HG03280 (cell line): ENCODE data around the gene C1orf52.

ENCODE experiments used
- ATAC-seq: cut with Tn5 transposase; IDR thresholded peaks from one replicate; pipeline ENCODE4 v1.9.1; 2021; ENCODE audit warnings: mild to moderate bottlenecking, moderate library complexity; ENCODE audit not compliant: unreplicated experiment

Gene C1orf52

GRCh38 chr1:85237613-85238012 lies 21.8 kb downstream of the C1orf52 start:
- ATAC-seq: no peak

DNA sequence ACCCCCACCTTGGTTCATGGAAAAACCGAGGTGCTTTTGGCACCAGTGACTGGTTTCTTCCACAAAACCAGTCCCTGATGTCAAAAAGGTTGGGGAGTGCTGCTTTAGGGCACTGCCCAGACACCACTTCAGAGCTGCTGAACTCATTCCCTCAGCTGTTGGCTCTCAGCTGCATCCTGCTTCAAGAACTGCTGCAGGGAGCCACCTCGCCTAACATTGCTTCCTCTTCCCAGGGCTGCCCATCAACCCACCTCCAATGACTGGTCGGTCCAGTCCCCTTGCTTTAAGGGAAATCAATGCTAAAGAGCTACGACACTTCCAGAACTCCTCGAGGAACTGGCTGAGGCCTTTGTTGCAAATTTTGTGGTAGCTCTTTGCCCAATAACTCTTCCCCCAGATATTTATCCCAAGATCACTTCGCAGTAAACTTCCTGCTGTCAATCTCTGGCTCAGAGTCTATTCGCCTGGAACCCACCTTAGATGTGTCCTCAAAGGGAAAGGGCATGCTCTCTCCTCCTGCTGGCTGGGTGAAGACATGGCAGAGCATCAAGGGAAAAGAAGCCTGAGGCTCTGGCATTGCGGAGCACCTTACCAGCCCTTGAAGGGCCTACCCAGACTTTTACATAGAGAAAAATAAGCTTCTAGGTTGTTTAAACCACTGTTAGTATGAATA lies 29.0 kb downstream of the C1orf52 start:
- no peak for ATAC-seq

DNA sequence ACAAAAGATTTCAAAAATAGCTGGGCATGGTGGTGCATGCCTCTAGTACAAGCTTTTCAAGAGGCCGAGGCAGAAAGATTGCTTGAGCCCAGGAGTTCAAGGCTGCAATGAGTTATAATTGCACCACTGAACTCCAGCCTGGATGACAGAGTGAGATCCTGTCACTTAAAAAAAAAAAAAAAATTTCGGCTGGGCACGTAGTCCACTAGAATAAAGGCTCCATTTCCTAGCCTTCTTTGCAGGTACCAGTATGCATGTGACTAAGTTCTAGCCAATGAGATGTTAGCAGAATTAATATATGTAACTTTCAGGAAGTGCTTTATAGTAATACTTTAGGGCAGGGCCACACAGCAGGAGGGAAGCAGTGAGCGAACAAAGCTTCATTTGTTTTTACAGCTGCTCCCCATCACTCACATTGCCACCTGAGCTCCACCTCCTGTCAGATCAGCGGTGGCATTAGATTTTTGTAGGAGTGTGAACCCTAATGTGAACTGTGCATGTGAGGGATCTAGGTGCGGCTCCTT lies 29.8 kb downstream of the C1orf52 start:
- ATAC-seq: no peak

DNA sequence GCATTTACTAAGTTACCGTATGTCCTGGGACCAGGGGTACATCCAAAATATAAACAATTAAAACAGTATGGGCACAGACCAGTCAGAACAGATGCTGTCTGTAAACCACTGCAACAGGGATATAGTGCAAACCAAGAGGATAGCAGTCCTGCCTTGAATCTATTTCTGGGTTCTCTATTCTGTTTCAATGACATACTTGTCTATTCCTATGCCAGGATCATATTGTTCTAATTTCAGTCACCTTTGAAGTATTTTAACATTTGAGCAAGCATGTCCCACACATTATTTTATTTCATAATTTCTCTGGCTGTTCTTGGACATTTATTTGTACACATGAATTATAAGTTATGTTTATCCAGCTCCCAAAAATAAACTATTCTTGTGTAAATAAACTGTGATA lies 30.5 kb downstream of the C1orf52 start:
- no peak for ATAC-seq

- no peak for ATAC-seq
Measured at GRCh38 chr1:85225624-85226380, 33.7 kb downstream of the C1orf52 start.

DNA sequence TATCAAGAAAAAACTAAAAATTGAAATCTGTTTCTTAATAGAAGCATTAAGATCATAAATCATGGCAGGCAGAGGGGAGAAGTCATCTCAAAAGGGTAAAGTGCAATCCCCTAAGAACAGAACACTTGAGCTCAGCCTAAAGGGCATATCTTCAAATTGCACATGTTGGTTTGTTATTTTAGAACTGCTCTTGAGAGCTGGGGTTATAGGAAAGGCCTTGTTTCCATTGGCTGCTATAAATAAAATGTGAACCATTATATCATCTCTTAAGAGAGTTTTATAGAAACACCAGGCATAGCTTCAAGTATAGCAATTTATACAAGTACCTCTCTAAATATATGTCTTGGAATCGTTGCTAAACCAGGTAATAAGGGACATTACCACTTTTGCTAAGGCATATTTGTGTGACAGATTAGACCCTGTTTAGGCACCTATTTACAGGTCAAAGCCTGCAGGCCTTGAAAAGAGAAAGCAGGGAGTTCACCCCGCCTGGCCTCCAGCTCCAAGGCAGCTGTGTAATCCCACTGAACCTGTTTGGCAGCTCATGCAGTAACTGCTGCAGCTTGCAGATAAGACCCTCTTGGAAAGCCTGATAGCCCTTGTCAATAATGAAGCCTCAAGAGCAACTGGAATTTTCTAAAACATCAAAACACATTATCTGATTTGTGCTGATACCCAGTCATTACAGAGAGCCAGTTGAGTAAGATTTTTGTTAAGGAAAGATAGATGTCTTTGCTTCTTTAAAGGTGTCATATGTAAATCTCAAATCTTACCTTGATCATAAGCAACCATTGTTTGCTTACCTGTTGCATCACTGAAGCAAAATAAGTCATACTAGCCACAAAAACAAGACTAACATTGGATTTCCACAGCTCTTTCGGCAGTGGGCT lies 34.5 kb downstream of the C1orf52 start:
- no peak for ATAC-seq

DNA sequence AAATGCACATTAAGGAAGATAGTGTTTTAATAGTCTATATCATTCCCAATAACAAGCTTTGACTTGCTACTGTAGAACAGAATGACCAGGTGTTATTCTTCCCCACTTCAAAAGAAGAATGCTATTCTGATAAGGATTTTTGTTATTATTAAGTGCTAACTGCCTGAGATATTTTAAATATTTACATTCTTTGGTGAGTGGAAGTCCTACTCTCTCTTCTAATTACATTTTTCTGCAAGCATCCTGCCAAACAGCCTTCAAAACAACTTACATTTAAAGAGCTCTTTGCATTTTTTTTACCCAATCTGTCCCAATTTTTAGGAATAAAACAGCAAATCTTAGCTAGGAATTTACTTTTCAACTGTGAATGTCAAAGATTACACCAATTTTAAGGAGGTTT lies 35.2 kb downstream of the C1orf52 start:
- no peak for ATAC-seq

DNA sequence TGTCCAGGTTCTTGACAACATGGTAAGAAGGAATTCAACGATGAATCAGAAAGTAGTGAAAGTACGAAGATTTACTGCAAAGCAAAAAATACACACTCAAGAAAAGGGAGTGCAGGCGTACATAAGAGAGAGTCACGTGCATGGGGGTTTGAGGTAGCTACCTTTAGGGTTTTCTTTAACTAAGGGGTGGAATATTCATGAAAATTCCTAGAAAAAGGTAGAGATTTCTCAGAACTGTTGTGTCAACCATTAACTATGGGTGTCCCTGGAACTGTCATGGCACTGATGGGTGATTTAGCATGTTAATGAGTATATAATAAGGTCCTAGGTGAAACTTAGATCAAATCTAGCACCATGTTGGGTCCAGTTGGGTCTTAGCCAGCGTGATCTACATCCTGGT lies 36.1 kb downstream of the C1orf52 start:
- ATAC-seq: no peak

GRCh38 chr1:85220756-85221201 lies 38.7 kb downstream of the C1orf52 start:
- ATAC-seq: no peak

DNA sequence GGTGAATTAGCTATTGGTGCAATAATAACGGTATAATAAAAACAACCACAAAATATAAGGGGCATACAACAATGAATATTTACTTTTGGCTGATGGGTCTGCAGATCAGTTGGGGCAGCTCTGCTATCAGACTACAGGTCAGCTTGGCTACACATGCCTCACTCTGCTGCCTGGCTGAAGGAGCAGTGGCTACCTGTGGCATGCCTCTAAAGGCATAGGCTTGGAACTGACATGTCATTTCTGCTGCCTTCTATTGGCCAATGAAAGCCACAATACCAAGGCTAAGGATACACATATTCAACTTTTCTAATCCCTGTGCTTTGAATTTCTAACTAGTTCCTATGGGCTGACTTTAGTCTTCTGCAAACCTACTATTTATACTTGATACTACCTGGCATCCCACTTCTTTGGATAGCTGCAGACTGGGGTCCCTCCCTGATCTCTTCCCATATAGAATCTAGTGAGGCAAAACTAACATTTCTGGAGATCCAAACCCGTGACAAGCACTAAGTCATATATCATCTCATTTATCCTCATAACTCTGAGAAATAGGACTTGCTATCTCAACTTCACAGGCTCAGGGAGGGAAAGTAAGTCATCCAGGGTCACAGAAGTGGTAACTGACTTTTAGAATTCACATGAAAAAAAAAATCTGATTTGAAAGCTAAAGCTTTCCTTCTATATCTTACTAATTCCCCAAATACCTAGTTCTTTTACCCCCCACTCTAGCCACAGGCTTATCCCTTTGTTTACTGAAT lies 39.4 kb downstream of the C1orf52 start:
- ATAC-seq: no peak

DNA sequence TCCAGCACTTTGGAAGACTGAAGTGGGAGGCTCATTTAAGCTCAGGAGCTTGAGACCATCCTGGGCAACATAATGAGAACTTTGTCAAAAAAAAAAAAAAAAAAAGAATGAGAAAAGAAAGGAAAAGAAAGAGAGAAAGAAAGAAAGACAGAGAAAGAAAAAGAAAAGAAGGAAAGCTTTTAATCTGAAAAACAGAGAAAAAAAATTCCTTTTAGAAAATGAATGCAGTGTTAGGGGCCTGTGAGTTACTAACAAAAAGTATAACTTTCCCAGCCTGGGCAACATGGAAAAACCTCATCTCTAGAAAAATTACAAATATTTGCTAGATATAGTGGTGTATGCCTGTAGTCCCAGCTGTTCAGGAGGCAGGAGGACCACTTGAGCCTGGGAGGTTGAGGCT lies 42.8 kb downstream of the C1orf52 start:
- no peak for ATAC-seq

- ATAC-seq: no peak
Measured at GRCh38 chr1:85214654-85215053, 44.8 kb downstream of the C1orf52 start.

DNA sequence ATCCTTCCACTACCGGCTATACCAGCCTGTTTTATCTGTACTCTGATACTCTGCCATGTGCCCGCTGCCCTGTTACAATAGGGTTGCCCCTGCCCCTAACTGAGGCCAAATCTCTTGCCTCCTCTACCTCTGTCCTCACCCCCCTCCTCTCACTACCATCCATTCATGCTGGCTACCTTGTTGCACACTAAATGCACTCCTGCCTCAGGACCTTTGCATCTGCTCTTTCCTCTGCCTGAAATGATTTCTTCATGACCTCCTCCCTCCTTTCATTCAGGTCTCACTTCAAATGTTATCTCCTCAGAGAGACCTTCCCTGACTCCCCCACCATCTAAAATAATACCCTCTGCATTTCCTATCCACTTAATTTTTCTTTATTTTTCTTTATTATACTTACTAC lies 51.0 kb downstream of the C1orf52 start:
- ATAC-seq: no peak

- no peak for ATAC-seq
Measured at GRCh38 chr1:85203573-85204171, 55.8 kb downstream of the C1orf52 start.

- ATAC-seq: no peak
Measured at GRCh38 chr1:85202864-85203255, 56.6 kb downstream of the C1orf52 start.

DNA sequence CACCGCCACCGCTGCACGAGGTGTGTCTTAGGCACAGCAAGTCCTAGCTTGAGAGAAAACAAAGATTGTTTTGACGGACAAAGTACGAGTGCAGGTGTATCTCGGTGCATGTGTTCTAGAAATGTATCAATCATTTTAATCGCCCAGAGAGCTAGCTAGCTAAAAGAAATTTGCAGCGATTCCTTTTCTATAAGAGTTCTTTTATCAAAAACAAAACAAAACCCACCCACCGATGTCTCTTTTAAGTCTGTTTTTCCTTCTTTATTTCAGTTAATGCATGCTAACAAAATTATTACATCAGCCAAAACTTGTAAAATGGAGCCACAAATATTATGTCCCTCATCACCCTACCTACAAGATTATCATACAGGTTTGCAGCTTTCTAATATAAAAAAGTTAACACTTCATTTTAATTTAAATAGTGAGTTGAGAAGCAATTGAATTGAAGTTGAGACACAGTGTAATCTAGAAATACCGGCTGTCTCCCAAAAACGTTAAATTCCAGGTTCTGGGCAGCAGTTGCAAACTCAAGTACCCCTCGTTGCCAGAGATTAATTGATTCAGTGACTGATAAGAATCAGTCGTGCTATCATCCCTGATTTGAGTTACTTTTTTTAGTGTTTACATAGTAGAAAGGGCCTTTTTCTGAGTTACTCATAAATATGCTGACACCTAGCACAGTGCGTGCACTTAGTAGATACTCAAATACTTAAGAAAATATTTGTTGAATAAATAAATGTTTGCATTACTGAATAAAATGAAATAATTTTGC lies 57.2 kb downstream of the C1orf52 start:
- peak; percentile 21 for ATAC-seq

DNA sequence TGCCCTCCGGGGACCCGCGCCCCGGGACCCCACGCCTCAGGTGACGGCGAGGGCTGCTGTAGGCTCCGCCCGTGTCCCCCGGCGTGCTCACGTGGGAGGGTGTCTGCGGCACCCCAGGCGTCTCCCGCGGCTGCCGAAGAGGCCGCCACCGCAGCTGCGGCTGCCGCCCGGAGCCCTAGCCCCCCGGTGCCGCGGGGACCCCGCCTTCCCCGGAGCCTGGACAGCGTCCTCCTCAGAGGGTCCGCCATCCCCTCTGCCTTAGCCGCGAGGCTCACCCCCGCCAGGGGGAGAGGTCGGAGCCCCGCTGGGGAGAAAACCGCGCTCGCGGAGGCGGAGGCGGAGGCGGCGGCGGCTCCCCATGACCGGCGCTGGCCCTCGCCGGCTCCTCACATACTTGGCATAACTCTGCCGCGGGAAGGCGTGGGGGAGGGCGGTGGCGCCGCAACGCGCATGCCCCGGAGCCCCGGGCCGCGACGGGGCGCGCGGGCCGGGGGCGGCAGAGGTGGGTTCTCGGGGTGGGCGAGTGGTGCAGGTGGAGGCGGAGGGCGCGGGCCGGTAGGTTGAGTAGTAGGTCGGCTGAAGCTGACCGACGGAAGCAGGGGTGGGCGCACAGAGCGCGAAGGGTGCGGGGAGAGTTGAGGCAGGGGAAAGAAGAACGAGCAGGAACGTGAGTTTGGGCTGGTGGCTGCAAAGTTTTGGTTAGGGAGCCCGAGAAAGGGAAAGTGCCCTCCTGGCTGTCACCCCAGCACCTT lies 57.9 kb downstream of the C1orf52 start:
- ATAC-seq: peak; percentile 52

GRCh38 chr1:85200463-85201339 lies 58.8 kb downstream of the C1orf52 start, which contains the start of gene SYDE2:
TSS of gene SYDE2 (minus strand) at chr1:85201016. CDS start at chr1:85200996, 20 bp downstream.
- ATAC-seq: peak; percentile 66
